B cell (primary cell): ENCODE data around the gene TSEN2. TPM values are rescaled to one million over a fixed set of nuclear protein-coding genes. Genes with fewer than 3 reads are reported as not detected.

Experiments
- ATAC-seq: fragments of 200-7000 bp; cut with Tn5 transposase; one replicate; pipeline ENCODE4 v1.10.0; 2021; ENCODE audit warnings: low read depth, mild to moderate bottlenecking, moderate number of reproducible peaks, moderate library complexity
- CTCF ChIA-PET: fragments of 350-600 bp; sonication (Branson Sonifier 250); formaldehyde crosslinking; loops from one replicate; lab custom pipeline; 2021; ENCODE audit warnings: antibody characterized with exemption, inconsistent platforms; lab: Charles Lee
- POLR2A ChIA-PET: fragments of 350-600 bp; sonication (Branson Sonifier 250); formaldehyde crosslinking; loops from one replicate; lab custom pipeline; 2021; ENCODE audit warnings: antibody characterized with exemption; lab: Charles Lee
- DNase-seq: peaks from one replicate; pipeline ENCODE4 v3.0.0; 2013
- H2AFZ ChIP-seq: 2 replicates; pipeline ENCODE4 v1.6.1; 2012; ENCODE audit warnings: mild to moderate bottlenecking, low read depth, low read length; ENCODE audit not compliant: insufficient read depth, poor library complexity, severe bottlenecking
- H3K27ac ChIP-seq, 2 donors: 1 replicate in 1 of 2; 2 replicates in 1 of 2; pipeline ENCODE4 v1.5.1; 2012 to 2013; ENCODE audit warnings: low read length in 2 of 2, mild to moderate bottlenecking in 2 of 2, moderate library complexity in 1 of 2
- H3K27me3 ChIP-seq, 4 experiments: fragments of 200-600 bp in 1 of 4; sonication (generic) in 1 of 4; replicated peaks in 1 of 4; 1 replicate in 2 of 4; 2 replicates in 2 of 4; pipeline versions ENCODE4 v1.6.1 to v1.7.0; 2013 to 2016; ENCODE audit warnings: low read length in 3 of 4, mild to moderate bottlenecking in 2 of 4, mixed read lengths in 1 of 4, moderate library complexity in 1 of 4; ENCODE audit not compliant: insufficient read depth in 4 of 4, control insufficient read depth in 3 of 4; ENCODE audit errors: control extremely low read depth in 1 of 4
- H3K36me3 ChIP-seq, 2 experiments: replicated peaks in 1 of 2; 1 replicate in 1 of 2; 2 replicates in 1 of 2; pipeline versions ENCODE4 v1.6.1 to v1.7.1; 2013; ENCODE audit warnings: low read length in 1 of 2; ENCODE audit not compliant: insufficient read depth in 2 of 2, control insufficient read depth in 1 of 2; ENCODE audit errors: control extremely low read depth in 1 of 2, extremely low read depth in 1 of 2
- H3K4me1 ChIP-seq, 2 donors: fragments of 200-600 bp in 1 of 2; sonication (generic) in 1 of 2; 1 replicate in 1 of 2; 2 replicates in 1 of 2; pipeline versions ENCODE4 v1.5.1 to v1.6.1; 2013 to 2017; ENCODE audit warnings: low read length in 2 of 2; ENCODE audit not compliant: control insufficient read depth in 2 of 2, insufficient read depth in 2 of 2
- H3K4me2 ChIP-seq: replicated peaks from 2 replicates; pipeline ENCODE3; 2012; ENCODE audit warnings: mild to moderate bottlenecking, low read depth, low read length; ENCODE audit not compliant: poor library complexity, severe bottlenecking
- H3K4me3 ChIP-seq, 5 experiments: fragments of 200-600 bp in 1 of 5; sonication (generic) in 1 of 5; 1 replicate in 3 of 5; 2 replicates in 2 of 5; pipeline versions ENCODE4 v1.5.1 to v1.7.0; 2011 to 2016; ENCODE audit warnings: low read length in 4 of 5, mild to moderate bottlenecking in 4 of 5, low read depth in 2 of 5, control low read depth in 1 of 5, moderate library complexity in 1 of 5; ENCODE audit not compliant: insufficient read depth in 1 of 5; ENCODE audit errors: control extremely low read depth in 1 of 5, extremely low read depth in 1 of 5
- H3K79me2 ChIP-seq: fragments of 200-600 bp; sonication (generic); one replicate; pipeline ENCODE4 v1.6.0; 2016; ENCODE audit warnings: low read length; ENCODE audit not compliant: control insufficient read depth, insufficient read depth
- H3K9ac ChIP-seq: fragments of 200-600 bp; sonication (generic); 2 replicates; pipeline ENCODE4 v1.6.1; 2017; ENCODE audit warnings: mild to moderate bottlenecking, low read length, moderate library complexity
- H3K9me3 ChIP-seq, 3 donors: one replicate each; pipeline versions ENCODE4 v1.6.1 to v1.7.1; 2013; ENCODE audit warnings: low read length in 2 of 3; ENCODE audit not compliant: control insufficient read depth in 2 of 3, insufficient read depth in 1 of 3; ENCODE audit errors: control extremely low read depth in 1 of 3
- H4K20me1 ChIP-seq: 2 replicates; pipeline ENCODE4 v1.6.0; 2012; ENCODE audit warnings: mild to moderate bottlenecking, low read length; ENCODE audit not compliant: insufficient read depth, control insufficient read depth, poor library complexity, severe bottlenecking
- H3K27ac Mint-ChIP-seq: one replicate; pipeline ENCODE4 v1.8.0; 2021; ENCODE audit warnings: mixed read lengths
- H3K27me3 Mint-ChIP-seq: one replicate; pipeline ENCODE4 v1.8.0; 2021; ENCODE audit warnings: mixed read lengths
- H3K4me1 Mint-ChIP-seq: one replicate; pipeline ENCODE4 v1.8.0; 2021; ENCODE audit warnings: mixed read lengths
- H3K4me3 Mint-ChIP-seq: one replicate; pipeline ENCODE4 v1.8.0; 2021; ENCODE audit warnings: mixed read lengths
- H3K9me3 Mint-ChIP-seq: one replicate; pipeline ENCODE4 v1.8.0; 2022; ENCODE audit warnings: mixed read lengths; ENCODE audit not compliant: insufficient read depth
- CTCF ChIP-seq: fragments of 200-600 bp; IDR thresholded peaks from one replicate; pipeline ENCODE4 v1.8.0; 2022; ENCODE audit warnings: antibody characterized with exemption, mild to moderate bottlenecking
- EZH2 ChIP-seq: IDR thresholded peaks from 2 replicates; pipeline ENCODE4 v1.6.1; 2012; ENCODE audit warnings: borderline replicate concordance, low read depth, mild to moderate bottlenecking, moderate library complexity, low read length; ENCODE audit not compliant: insufficient read depth, poor library complexity, severe bottlenecking
- WGBS: methylation state at CpG from one replicate; pipeline ENCODE4 v1.1.5; 2013; ENCODE audit warnings: missing lambda C conversion rate; ENCODE audit not compliant: insufficient coverage; 5-methylcytosine and 5-hydroxymethylcytosine counted together
- intact Hi-C: fragments of 100-400 bp; cut with micrococcal nuclease; formaldehyde crosslinking; loops from one replicate; pipeline ENCODE4 v1.10.0; 2022
- polyA plus RNA-seq: library from polyadenylated mRNA; depleted of rRNA; stranded (reverse); fragments of >200 nt; gene quantifications from 2 replicates; pipeline ENCODE4 v1.2.3, GENCODE V29; 2012
- total RNA-seq, 2 donors: library from RNA; stranded (reverse); fragments of 120-200 nt in 1 of 2; gene quantifications; 1 replicate in 1 of 2; 2 replicates in 1 of 2; pipeline versions ENCODE4 v1.2.3 to v1.2.4, GENCODE V29; 2013 to 2022

The TSEN2 gene
- total and polyA plus RNA-seq, 2 donors (not counting 1 experiment from before 2014, with no cell fraction given) = 13.4 to 17.6 TPM

- intact Hi-C loops = no loop called here
- 55% methylated on average over 2 of the region's 6 CpGs for whole genome bisulfite sequencing
- no peak overlapping the region for H3K4me2 ChIP-seq
Observed at GRCh38 chr3:12454076-12454815, 30.0 kb upstream of the TSEN2 start.

More at GRCh38 chr3:12454076-12454815, 30.0 kb upstream of the TSEN2 start:
- Mint-ChIP-seq H3K4me1 (no peaks in the 10 kb centered on the region), H3K27ac (no peak overlapping the region), H3K9me3 (peaks cover 1% of the 10 kb centered on the region), H3K27me3 (no peaks in the 10 kb centered on the region), H3K4me3 (no peak overlapping the region)
- Histone ChIP-seq H3K4me3 (no peak overlapping the region), H3K9ac (no peak overlapping the region), H3K79me2 (no peaks in the 10 kb centered on the region), H3K9me3 (no peaks in the 10 kb centered on the region), H4K20me1 (no peaks in the 10 kb centered on the region), H3K27me3 (no peaks in the 10 kb centered on the region), H3K36me3 (no peaks in the 10 kb centered on the region), H3K4me1 (no peaks in the 10 kb centered on the region), H3K27ac (no peak overlapping the region), H2AFZ (no peak overlapping the region)
- ChIA-PET CTCF (interaction anchor here (0.9 kb wide), 1 partner anchor 26 kb away, joined by 3 read pairs; no protein-coding TSS in a partner anchor), POLR2A (no interaction called here)
- no peak for DNase-seq
- ATAC-seq = no peak
- TF ChIP-seq CTCF (no peak), EZH2 (no peak)
